ENCODE data around the gene PPP1R14C. TPM values are rescaled to one million over a fixed set of nuclear protein-coding genes. Genes with fewer than 3 reads are reported as not detected.

PPP1R14C gene
- total RNA-seq, 1 donor from 2014 or later: 0.26 TPM

DNA sequence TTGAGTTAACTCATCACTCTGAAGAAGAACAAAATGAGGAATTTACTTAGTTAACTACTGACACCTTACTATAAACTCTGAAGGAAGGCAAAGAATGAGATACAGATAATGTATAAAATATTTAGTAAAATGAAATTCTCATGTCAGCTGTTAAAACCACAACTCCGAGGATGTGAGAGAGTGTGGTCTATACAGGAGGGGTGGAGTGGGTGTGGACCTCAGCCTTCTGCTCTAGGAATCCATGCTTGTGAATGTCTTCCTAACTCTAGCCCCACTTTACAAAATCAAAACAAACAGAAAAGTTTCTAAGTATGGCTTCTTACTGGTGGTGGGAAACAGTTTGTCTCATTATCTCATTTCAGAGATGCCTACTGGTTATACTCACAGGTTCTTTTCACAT, 14.2 kb downstream of the PPP1R14C start:
- Histone ChIP-seq H3K79me2 (ENCODE audit: low read depth) (no peaks in the 10 kb centered on the region), H3K36me3 (no peaks in the 10 kb centered on the region), H3F3A (ENCODE audit: low read depth) (no peaks in the 10 kb centered on the region), H3K9me3 (ENCODE audit: low read depth) (no peaks in the 10 kb centered on the region), H3K27me3 (peaks cover 31% of the 10 kb centered on the region), H3K9ac (no peak overlapping the region), H2AFZ (replicated peaks) (no peak overlapping the region), H3K4me1 (no peaks in the 10 kb centered on the region), H3K4me3 (no peak overlapping the region), H3K27ac (no peak overlapping the region), H3K4me2 (no peak overlapping the region), H4K20me1 (ENCODE audit: low read depth) (no peaks in the 10 kb centered on the region)
- Mint-ChIP-seq H3K9me3 (no peaks in the 10 kb centered on the region), H3K4me3 (no peak overlapping the region), H3K27me3 (ENCODE audit: insufficient read depth, low read depth) (peaks cover 7% of the 10 kb centered on the region), H3K36me3 (no peaks in the 10 kb centered on the region), H3K27ac (no peak overlapping the region), H3K4me1 (peaks cover 10% of the 10 kb centered on the region)
- no peak for DNase-seq (ENCODE audit: low spot score)
- TF ChIP-seq EZH2phosphoT487 (IDR thresholded peaks at IDR 0.05): no peak
- TF ChIP-seq EZH2 (IDR thresholded peaks at IDR 0.05): no peak
- TF ChIP-seq, protein P1, sequence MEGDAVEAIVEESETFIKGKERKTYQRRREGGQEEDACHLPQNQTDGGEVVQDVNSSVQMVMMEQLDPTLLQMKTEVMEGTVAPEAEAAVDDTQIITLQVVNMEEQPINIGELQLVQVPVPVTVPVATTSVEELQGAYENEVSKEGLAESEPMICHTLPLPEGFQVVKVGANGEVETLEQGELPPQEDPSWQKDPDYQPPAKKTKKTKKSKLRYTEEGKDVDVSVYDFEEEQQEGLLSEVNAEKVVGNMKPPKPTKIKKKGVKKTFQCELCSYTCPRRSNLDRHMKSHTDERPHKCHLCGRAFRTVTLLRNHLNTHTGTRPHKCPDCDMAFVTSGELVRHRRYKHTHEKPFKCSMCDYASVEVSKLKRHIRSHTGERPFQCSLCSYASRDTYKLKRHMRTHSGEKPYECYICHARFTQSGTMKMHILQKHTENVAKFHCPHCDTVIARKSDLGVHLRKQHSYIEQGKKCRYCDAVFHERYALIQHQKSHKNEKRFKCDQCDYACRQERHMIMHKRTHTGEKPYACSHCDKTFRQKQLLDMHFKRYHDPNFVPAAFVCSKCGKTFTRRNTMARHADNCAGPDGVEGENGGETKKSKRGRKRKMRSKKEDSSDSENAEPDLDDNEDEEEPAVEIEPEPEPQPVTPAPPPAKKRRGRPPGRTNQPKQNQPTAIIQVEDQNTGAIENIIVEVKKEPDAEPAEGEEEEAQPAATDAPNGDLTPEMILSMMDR (IDR thresholded peaks at IDR 0.05): no peak

DNA sequence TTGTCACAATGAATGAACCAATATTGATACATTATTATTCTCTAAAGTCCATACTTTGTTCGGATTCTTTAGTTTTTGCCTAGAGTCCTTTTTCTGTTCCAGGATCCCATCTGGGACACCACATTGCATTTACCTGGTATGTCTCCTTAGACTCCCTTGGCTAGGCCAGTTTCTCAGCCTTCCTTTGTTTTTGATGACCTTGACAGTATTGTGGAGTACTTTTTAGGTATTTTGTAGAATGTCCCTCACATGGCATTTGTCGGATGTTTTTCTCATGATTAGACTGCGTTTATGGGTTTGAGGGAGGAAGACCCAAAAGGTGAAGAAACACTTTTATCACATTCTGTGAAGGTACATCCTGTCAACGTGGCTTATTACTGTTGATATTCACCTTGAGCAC, 16.9 kb downstream of the PPP1R14C start:
- no peak overlapping the region for H3K27ac Mint-ChIP-seq
- H3K36me3 ChIP-seq: no peaks in the 10 kb centered on the region
- no peak overlapping the region for H3K27ac ChIP-seq
- H3F3A ChIP-seq (ENCODE audit: low read depth): no peaks in the 10 kb centered on the region
- no peaks in the 10 kb centered on the region for H3K4me1 ChIP-seq
- H3K36me3 Mint-ChIP-seq: no peaks in the 10 kb centered on the region
- peaks cover 7% of the 10 kb centered on the region for H3K27me3 ChIP-seq
- H2AFZ ChIP-seq (replicated peaks): no peak overlapping the region
- no peaks in the 10 kb centered on the region for H3K9me3 ChIP-seq (ENCODE audit: low read depth)
- no peak for DNase-seq (ENCODE audit: low spot score)
- no peaks in the 10 kb centered on the region for H4K20me1 ChIP-seq (ENCODE audit: low read depth)
- no peaks in the 10 kb centered on the region for H3K9me3 Mint-ChIP-seq
- no peaks in the 10 kb centered on the region for H3K4me1 Mint-ChIP-seq
- H3K27me3 Mint-ChIP-seq (ENCODE audit: insufficient read depth, low read depth): peaks cover 4% of the 10 kb centered on the region
- H3K4me3 Mint-ChIP-seq: no peak overlapping the region
- no peak overlapping the region for H3K4me3 ChIP-seq
- no peak for TF ChIP-seq EZH2 (IDR thresholded peaks at IDR 0.05)
- TF ChIP-seq, protein P1 (IDR thresholded peaks at IDR 0.05): no peak
- TF ChIP-seq EZH2phosphoT487 (IDR thresholded peaks at IDR 0.05): no peak
- no peak overlapping the region for H3K4me2 ChIP-seq
- no peak overlapping the region for H3K9ac ChIP-seq
- no peaks in the 10 kb centered on the region for H3K79me2 ChIP-seq (ENCODE audit: low read depth)

DNA sequence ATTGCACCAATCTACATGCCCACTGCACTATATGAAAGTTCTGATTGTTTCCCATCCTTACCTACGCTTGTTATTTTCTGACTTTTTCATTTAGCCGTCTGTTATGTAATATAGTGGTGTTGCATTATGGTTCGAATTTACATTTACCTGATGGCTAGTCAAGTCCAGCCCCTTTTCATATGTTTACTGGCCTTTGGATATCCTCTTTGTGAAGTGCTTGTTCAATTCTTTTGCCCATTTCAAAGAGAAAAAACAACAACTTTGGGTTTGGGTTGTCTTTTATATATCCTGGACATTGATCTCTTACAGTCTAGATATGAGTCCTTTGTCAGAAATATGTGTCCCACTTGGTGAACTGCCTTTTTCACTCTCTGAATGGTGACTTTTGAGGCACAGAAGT, 21.1 kb downstream of the PPP1R14C start:
- no peak for TF ChIP-seq EZH2 (IDR thresholded peaks at IDR 0.05)
- no peak for TF ChIP-seq EZH2phosphoT487 (IDR thresholded peaks at IDR 0.05)
- TF ChIP-seq, protein P1 (IDR thresholded peaks at IDR 0.05): no peak
- peaks cover 4% of the 10 kb centered on the region for H3K27me3 Mint-ChIP-seq (ENCODE audit: insufficient read depth, low read depth)
- no peak overlapping the region for H3K4me2 ChIP-seq
- no peak for DNase-seq (ENCODE audit: low spot score)
- H2AFZ ChIP-seq (replicated peaks): no peak overlapping the region
- no peaks in the 10 kb centered on the region for H3K9me3 ChIP-seq (ENCODE audit: low read depth)
- no peaks in the 10 kb centered on the region for H3K36me3 Mint-ChIP-seq
- no peak overlapping the region for H3K4me3 Mint-ChIP-seq
- H4K20me1 ChIP-seq (ENCODE audit: low read depth): no peaks in the 10 kb centered on the region
- no peaks in the 10 kb centered on the region for H3K79me2 ChIP-seq (ENCODE audit: low read depth)
- no peaks in the 10 kb centered on the region for H3K27me3 ChIP-seq
- no peak overlapping the region for H3K27ac ChIP-seq
- no peak overlapping the region for H3K4me3 ChIP-seq
- H3K9ac ChIP-seq: no peak overlapping the region
- no peaks in the 10 kb centered on the region for H3K9me3 Mint-ChIP-seq
- no peaks in the 10 kb centered on the region for H3F3A ChIP-seq (ENCODE audit: low read depth)
- no peak overlapping the region for H3K27ac Mint-ChIP-seq
- no peaks in the 10 kb centered on the region for H3K36me3 ChIP-seq
- H3K4me1 Mint-ChIP-seq: no peaks in the 10 kb centered on the region
- no peaks in the 10 kb centered on the region for H3K4me1 ChIP-seq

Data from neural progenitor cell (in vitro differentiated cells).